Body of pancreas (tissue), 4 donors: ENCODE data around the gene CSTPP1.

Source experiments
- POLR2A ChIP-seq, 3 donors: fragments of 450-650 bp; IDR thresholded peaks; one replicate each; pipeline ENCODE4 v1.6.1; 2016; ENCODE audit warnings: antibody characterized with exemption in 3 of 3, mild to moderate bottlenecking in 2 of 3
- TF ChIP-seq, protein P1 (sequence below), 7 experiments: fragments of 450-650 bp in 4 of 7; fragments of 200-600 bp in 3 of 7; sonication (generic) in 3 of 7; IDR thresholded peaks; one replicate each; pipeline ENCODE4 v1.5.1; 2016 to 2019; ENCODE audit warnings: antibody characterized with exemption in 7 of 7

DNA sequence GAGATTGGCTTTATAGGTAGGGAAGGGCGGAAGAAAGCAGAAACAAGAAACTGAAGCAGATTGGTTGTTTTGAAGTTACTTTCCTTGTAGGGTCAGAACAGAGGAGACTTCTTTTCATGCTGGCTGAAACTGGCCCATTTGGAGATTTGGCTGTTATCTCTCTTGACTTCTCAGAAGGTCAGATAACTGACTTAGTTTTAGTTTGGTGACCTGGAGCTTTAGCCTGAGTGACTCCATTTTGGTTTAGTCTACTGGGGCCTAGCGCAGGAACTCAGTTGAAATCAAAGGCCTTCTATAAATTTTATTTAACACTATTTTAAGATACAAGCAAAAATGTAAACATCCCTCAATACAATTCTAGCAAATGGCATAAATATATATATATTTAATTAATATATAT is 31.4 kb downstream of the CSTPP1 start:
- TF ChIP-seq, protein P1, sequence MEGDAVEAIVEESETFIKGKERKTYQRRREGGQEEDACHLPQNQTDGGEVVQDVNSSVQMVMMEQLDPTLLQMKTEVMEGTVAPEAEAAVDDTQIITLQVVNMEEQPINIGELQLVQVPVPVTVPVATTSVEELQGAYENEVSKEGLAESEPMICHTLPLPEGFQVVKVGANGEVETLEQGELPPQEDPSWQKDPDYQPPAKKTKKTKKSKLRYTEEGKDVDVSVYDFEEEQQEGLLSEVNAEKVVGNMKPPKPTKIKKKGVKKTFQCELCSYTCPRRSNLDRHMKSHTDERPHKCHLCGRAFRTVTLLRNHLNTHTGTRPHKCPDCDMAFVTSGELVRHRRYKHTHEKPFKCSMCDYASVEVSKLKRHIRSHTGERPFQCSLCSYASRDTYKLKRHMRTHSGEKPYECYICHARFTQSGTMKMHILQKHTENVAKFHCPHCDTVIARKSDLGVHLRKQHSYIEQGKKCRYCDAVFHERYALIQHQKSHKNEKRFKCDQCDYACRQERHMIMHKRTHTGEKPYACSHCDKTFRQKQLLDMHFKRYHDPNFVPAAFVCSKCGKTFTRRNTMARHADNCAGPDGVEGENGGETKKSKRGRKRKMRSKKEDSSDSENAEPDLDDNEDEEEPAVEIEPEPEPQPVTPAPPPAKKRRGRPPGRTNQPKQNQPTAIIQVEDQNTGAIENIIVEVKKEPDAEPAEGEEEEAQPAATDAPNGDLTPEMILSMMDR (IDR thresholded peaks at IDR 0.05): no peak
- no peak for TF ChIP-seq POLR2A (IDR thresholded peaks at IDR 0.05)
